ENCODE measurements around the gene HOMER2. TPM values are rescaled to one million over a fixed set of nuclear protein-coding genes. Genes with fewer than 3 reads are reported as not detected.

HOMER2 gene
- total RNA-seq, 1 experiment from 2014 or later: 22.6 TPM

- Histone ChIP-seq H3K9me2 (replicated peaks; ENCODE audit: low read length) (no peaks in the 10 kb centered on the region), H3K4me3 (ENCODE audit: low read length) (no peak overlapping the region), H3F3A (ENCODE audit: low read length, unreplicated experiment) (no peaks in the 10 kb centered on the region), H2AFZ (ENCODE audit: low read length) (no peak overlapping the region), H3K27me3 (ENCODE audit: low read length) (no peaks in the 10 kb centered on the region), H3K4me1 (ENCODE audit: insufficient read depth, low read length) (no peaks in the 10 kb centered on the region), H3K9ac (ENCODE audit: low read length) (no peak overlapping the region), H3K4me2 (ENCODE audit: low read length) (no peak overlapping the region), H3K36me3 (ENCODE audit: low read depth, low read length) (no peaks in the 10 kb centered on the region), H3K9me3 (ENCODE audit: low read length) (no peaks in the 10 kb centered on the region), H3K27ac (ENCODE audit: low read length) (no peak overlapping the region), H3K79me2 (ENCODE audit: low read length) (no peaks in the 10 kb centered on the region), H4K20me1 (ENCODE audit: low read length) (no peaks in the 10 kb centered on the region)
- CTCF ChIA-PET: no interaction called here
- POLR2A ChIA-PET (ENCODE audit: unreplicated experiment): no interaction called here
- DNase-seq: no peak
- intact Hi-C loops (cut with micrococcal nuclease): no loop called here
- no TSS peak for BruUV-seq (replicated peaks)
- ATAC-seq: no peak
- TF ChIP-seq EZH2phosphoT487 (IDR thresholded peaks at IDR 0.05; ENCODE audit: borderline replicate concordance, low read length) (no peak), EZH2 (IDR thresholded peaks at IDR 0.05; ENCODE audit: low read length, unreplicated experiment) (no peak), CTCF (conservative IDR thresholded peaks at IDR 0.05; ENCODE audit: low read depth, low read length) (no peak)
These were observed 59.9 kb downstream of the HOMER2 start for GRCh38 chr15:82892573-82892972.

- Histone ChIP-seq H4K20me1 (ENCODE audit: low read length) (no peaks in the 10 kb centered on the region), H3K9me3 (ENCODE audit: low read length) (no peaks in the 10 kb centered on the region), H3K9ac (ENCODE audit: low read length) (no peak overlapping the region), H3K4me1 (ENCODE audit: insufficient read depth, low read length) (no peaks in the 10 kb centered on the region), H3K4me2 (ENCODE audit: low read length) (no peak overlapping the region), H3K36me3 (ENCODE audit: low read depth, low read length) (no peaks in the 10 kb centered on the region), H3K9me2 (replicated peaks; ENCODE audit: low read length) (no peaks in the 10 kb centered on the region), H3K4me3 (ENCODE audit: low read length) (no peak overlapping the region), H3K27ac (ENCODE audit: low read length) (no peak overlapping the region), H2AFZ (ENCODE audit: low read length) (no peak overlapping the region), H3K79me2 (ENCODE audit: low read length) (no peaks in the 10 kb centered on the region), H3K27me3 (ENCODE audit: low read length) (no peaks in the 10 kb centered on the region), H3F3A (ENCODE audit: low read length, unreplicated experiment) (no peaks in the 10 kb centered on the region)
- DNase-seq (no peak), ATAC-seq (no peak)
- BruUV-seq (replicated peaks): no TSS peak
- ChIA-PET CTCF (no interaction called here), POLR2A (ENCODE audit: unreplicated experiment) (no interaction called here)
- TF ChIP-seq EZH2phosphoT487 (IDR thresholded peaks at IDR 0.05; ENCODE audit: borderline replicate concordance, low read length) (no peak), CTCF (conservative IDR thresholded peaks at IDR 0.05; ENCODE audit: low read depth, low read length) (no peak), EZH2 (IDR thresholded peaks at IDR 0.05; ENCODE audit: low read length, unreplicated experiment) (no peak)
- intact Hi-C loops (cut with micrococcal nuclease): no loop called here
These were observed 61.5 kb downstream of the HOMER2 start for GRCh38 chr15:82890995-82891390.

GRCh38 chr15:82890338-82890994 lies 62.1 kb downstream of the HOMER2 start:
- CTCF ChIA-PET: no interaction called here
- POLR2A ChIA-PET (ENCODE audit: unreplicated experiment): no interaction called here
- intact Hi-C loops (cut with micrococcal nuclease): no loop called here
- no peak for TF ChIP-seq EZH2 (IDR thresholded peaks at IDR 0.05; ENCODE audit: low read length, unreplicated experiment)
- Histone ChIP-seq H3K27me3 (ENCODE audit: low read length) (no peaks in the 10 kb centered on the region), H3K36me3 (ENCODE audit: low read depth, low read length) (no peaks in the 10 kb centered on the region), H3K4me3 (ENCODE audit: low read length) (no peak overlapping the region), H3K4me1 (ENCODE audit: insufficient read depth, low read length) (no peaks in the 10 kb centered on the region), H2AFZ (ENCODE audit: low read length) (no peak overlapping the region), H3F3A (ENCODE audit: low read length, unreplicated experiment) (no peaks in the 10 kb centered on the region), H3K9me2 (replicated peaks; ENCODE audit: low read length) (no peaks in the 10 kb centered on the region), H3K27ac (ENCODE audit: low read length) (no peak overlapping the region), H3K4me2 (ENCODE audit: low read length) (no peak overlapping the region), H4K20me1 (ENCODE audit: low read length) (no peaks in the 10 kb centered on the region), H3K9me3 (ENCODE audit: low read length) (no peaks in the 10 kb centered on the region), H3K79me2 (ENCODE audit: low read length) (no peaks in the 10 kb centered on the region), H3K9ac (ENCODE audit: low read length) (no peak overlapping the region)
- BruUV-seq (replicated peaks): no TSS peak
- DNase-seq: no peak
- peak; percentile 29; the same call in 1 of the 2 replicates for ATAC-seq

Measured in PC-3 (cell line).